ENCODE data around the gene TEKT5.

DNA sequence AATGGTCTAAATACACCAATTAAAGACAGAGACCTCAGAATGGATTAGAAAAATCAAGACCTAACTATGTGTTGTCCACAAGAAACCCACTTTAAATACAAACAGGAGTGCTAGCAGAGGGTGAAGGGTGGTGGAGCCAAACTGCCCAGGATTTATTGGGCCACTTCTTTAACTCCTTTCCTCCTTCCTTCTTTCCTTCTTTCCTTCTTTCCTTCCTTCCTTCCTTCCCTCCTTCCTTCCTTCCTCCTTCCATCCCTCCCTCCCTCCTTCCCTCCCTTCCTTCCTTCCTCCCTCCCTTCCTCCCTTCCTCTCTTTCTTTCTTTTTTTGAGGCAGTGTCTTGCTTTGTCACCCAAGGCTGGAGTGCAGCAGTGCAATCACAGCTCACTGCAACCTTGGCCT, 80.0 kb downstream of the TEKT5 start:
- TF ChIP-seq, protein P1, sequence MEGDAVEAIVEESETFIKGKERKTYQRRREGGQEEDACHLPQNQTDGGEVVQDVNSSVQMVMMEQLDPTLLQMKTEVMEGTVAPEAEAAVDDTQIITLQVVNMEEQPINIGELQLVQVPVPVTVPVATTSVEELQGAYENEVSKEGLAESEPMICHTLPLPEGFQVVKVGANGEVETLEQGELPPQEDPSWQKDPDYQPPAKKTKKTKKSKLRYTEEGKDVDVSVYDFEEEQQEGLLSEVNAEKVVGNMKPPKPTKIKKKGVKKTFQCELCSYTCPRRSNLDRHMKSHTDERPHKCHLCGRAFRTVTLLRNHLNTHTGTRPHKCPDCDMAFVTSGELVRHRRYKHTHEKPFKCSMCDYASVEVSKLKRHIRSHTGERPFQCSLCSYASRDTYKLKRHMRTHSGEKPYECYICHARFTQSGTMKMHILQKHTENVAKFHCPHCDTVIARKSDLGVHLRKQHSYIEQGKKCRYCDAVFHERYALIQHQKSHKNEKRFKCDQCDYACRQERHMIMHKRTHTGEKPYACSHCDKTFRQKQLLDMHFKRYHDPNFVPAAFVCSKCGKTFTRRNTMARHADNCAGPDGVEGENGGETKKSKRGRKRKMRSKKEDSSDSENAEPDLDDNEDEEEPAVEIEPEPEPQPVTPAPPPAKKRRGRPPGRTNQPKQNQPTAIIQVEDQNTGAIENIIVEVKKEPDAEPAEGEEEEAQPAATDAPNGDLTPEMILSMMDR (IDR thresholded peaks at IDR 0.05; ENCODE audit: low read depth, low read length, missing input control), result no peak
- TF ChIP-seq, protein P2, sequence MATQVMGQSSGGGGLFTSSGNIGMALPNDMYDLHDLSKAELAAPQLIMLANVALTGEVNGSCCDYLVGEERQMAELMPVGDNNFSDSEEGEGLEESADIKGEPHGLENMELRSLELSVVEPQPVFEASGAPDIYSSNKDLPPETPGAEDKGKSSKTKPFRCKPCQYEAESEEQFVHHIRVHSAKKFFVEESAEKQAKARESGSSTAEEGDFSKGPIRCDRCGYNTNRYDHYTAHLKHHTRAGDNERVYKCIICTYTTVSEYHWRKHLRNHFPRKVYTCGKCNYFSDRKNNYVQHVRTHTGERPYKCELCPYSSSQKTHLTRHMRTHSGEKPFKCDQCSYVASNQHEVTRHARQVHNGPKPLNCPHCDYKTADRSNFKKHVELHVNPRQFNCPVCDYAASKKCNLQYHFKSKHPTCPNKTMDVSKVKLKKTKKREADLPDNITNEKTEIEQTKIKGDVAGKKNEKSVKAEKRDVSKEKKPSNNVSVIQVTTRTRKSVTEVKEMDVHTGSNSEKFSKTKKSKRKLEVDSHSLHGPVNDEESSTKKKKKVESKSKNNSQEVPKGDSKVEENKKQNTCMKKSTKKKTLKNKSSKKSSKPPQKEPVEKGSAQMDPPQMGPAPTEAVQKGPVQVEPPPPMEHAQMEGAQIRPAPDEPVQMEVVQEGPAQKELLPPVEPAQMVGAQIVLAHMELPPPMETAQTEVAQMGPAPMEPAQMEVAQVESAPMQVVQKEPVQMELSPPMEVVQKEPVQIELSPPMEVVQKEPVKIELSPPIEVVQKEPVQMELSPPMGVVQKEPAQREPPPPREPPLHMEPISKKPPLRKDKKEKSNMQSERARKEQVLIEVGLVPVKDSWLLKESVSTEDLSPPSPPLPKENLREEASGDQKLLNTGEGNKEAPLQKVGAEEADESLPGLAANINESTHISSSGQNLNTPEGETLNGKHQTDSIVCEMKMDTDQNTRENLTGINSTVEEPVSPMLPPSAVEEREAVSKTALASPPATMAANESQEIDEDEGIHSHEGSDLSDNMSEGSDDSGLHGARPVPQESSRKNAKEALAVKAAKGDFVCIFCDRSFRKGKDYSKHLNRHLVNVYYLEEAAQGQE (IDR thresholded peaks at IDR 0.05), result no peak
- TF ChIP-seq SP1 (IDR thresholded peaks at IDR 0.05), result no peak
- TF ChIP-seq NR2F2 (IDR thresholded peaks at IDR 0.05), result no peak
- TF ChIP-seq JUND (IDR thresholded peaks at IDR 0.05), result no peak
- no peak for TF ChIP-seq EGR1 (IDR thresholded peaks at IDR 0.05; ENCODE audit: low read depth in 2 of 2)
- TF ChIP-seq YY1 (IDR thresholded peaks at IDR 0.05), result no peak
- no peak for TF ChIP-seq TAF1 (conservative IDR thresholded peaks at IDR 0.05)
- TF ChIP-seq, protein P3, sequence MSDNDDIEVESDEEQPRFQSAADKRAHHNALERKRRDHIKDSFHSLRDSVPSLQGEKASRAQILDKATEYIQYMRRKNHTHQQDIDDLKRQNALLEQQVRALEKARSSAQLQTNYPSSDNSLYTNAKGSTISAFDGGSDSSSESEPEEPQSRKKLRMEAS (IDR thresholded peaks at IDR 0.05), result no peak
- TF ChIP-seq FOXA2 (IDR thresholded peaks at IDR 0.05), result no peak
- no peak for TF ChIP-seq GABPA (IDR thresholded peaks at IDR 0.05 in 1 of 2, conservative IDR thresholded peaks at IDR 0.05 in 1 of 2)
- no peak for TF ChIP-seq FOXA1 (IDR thresholded peaks at IDR 0.05)
- no peak for TF ChIP-seq RAD21 (IDR thresholded peaks at IDR 0.05)
- no peak for TF ChIP-seq HNF4G (IDR thresholded peaks at IDR 0.05)

Data from liver (tissue), 3 donors.